OCI-LY3 (cell line): ENCODE data around the gene EFCAB11.

Source experiments
- H2AFZ ChIP-seq: fragments of 200-600, 300-600 bp; shearing (Covaris generic); 2 replicates; pipeline ENCODE4 v1.6.0; 2014; ENCODE audit warnings: antibody characterized with exemption, low read depth, low read length
- H3K27ac ChIP-seq: fragments of 200-600, 300-600 bp; sonication (generic); 2 replicates; pipeline ENCODE4 v1.5.1; 2014; ENCODE audit warnings: mild to moderate bottlenecking, low read length, moderate library complexity, mixed read lengths
- H3K27me3 ChIP-seq: fragments of 200-600, 300-600 bp; sonication (generic); 2 replicates; pipeline ENCODE4 v1.6.1; 2014; ENCODE audit warnings: low read depth, low read length, mixed read lengths
- H3K36me3 ChIP-seq: fragments of 200-600, 300-600 bp; sonication (generic); replicated peaks from 2 replicates; pipeline ENCODE3; 2014; ENCODE audit warnings: low read depth, low read length, mixed read lengths
- H3K4me1 ChIP-seq: fragments of 300-600, 200-600 bp; sonication (generic); 2 replicates; pipeline ENCODE4 v1.6.1; 2014; ENCODE audit warnings: low read length, mixed read lengths
- H3K4me2 ChIP-seq: fragments of 200-600, 300-600 bp; sonication (generic); 2 replicates; pipeline ENCODE4 v1.6.1; 2014; ENCODE audit warnings: low read length, mixed read lengths
- H3K4me3 ChIP-seq: fragments of 300-600, 200-600 bp; sonication (generic); 2 replicates; pipeline ENCODE4 v1.5.1; 2014; ENCODE audit warnings: antibody characterized with exemption, mild to moderate bottlenecking, low read length, moderate library complexity
- H3K79me2 ChIP-seq: fragments of 300-600, 200-600 bp; shearing (Covaris generic); 2 replicates; pipeline ENCODE4 v1.6.1; 2014; ENCODE audit warnings: mild to moderate bottlenecking, low read length, mixed read lengths
- H3K9ac ChIP-seq: fragments of 300-600, 200-600 bp; shearing (Covaris generic); 2 replicates; pipeline ENCODE4 v1.6.0; 2014; ENCODE audit warnings: mild to moderate bottlenecking, low read length, moderate library complexity
- H3K9me3 ChIP-seq: fragments of 200-600, 300-600 bp; shearing (Covaris generic); 2 replicates; pipeline ENCODE4 v1.6.1; 2014; ENCODE audit warnings: low read length, mixed read lengths; ENCODE audit not compliant: insufficient read depth
- H4K20me1 ChIP-seq: fragments of 200-600, 300-600 bp; sonication (generic); 2 replicates; pipeline ENCODE4 v1.6.1; 2016; ENCODE audit warnings: low read length, mixed read lengths; ENCODE audit not compliant: insufficient read depth
- CTCF ChIP-seq: fragments of 200-600, 300-600 bp; sonication (generic); IDR thresholded peaks from 2 replicates; pipeline ENCODE4 v1.5.1; 2014; ENCODE audit warnings: antibody characterized with exemption, low read length, low read depth
- EZH2phosphoT487 ChIP-seq: fragments of 200-600 bp; shearing (Covaris generic); IDR thresholded peaks from 2 replicates; pipeline ENCODE4 v1.6.1; 2018; ENCODE audit warnings: antibody characterized with exemption, mixed run types, low read depth

The EFCAB11 gene

GRCh38 chr14:89866458-89866857 is 88.1 kb downstream of the EFCAB11 start:
- H3K36me3 ChIP-seq, result no peaks in the 10 kb centered on the region
- no peak overlapping the region for H3K27ac ChIP-seq
- H3K4me3 ChIP-seq, result no peak overlapping the region
- H3K4me1 ChIP-seq, result no peaks in the 10 kb centered on the region
- no peak overlapping the region for H3K9ac ChIP-seq
- H3K9me3 ChIP-seq, result no peaks in the 10 kb centered on the region
- H3K27me3 ChIP-seq, result no peaks in the 10 kb centered on the region
- TF ChIP-seq CTCF, result no peak
- no peak for TF ChIP-seq EZH2phosphoT487
- no peak overlapping the region for H3K4me2 ChIP-seq
- no peaks in the 10 kb centered on the region for H4K20me1 ChIP-seq
- no peak overlapping the region for H2AFZ ChIP-seq
- no peaks in the 10 kb centered on the region for H3K79me2 ChIP-seq

- H3K79me2 ChIP-seq, result no peaks in the 10 kb centered on the region
- no peak overlapping the region for H3K4me3 ChIP-seq
- H4K20me1 ChIP-seq, result no peaks in the 10 kb centered on the region
- no peaks in the 10 kb centered on the region for H3K9me3 ChIP-seq
- TF ChIP-seq CTCF (no peak), EZH2phosphoT487 (no peak)
- no peak overlapping the region for H3K4me2 ChIP-seq
- H3K9ac ChIP-seq, result no peak overlapping the region
- H2AFZ ChIP-seq, result no peak overlapping the region
- no peaks in the 10 kb centered on the region for H3K27me3 ChIP-seq
- no peak overlapping the region for H3K27ac ChIP-seq
- H3K36me3 ChIP-seq, result no peaks in the 10 kb centered on the region
- H3K4me1 ChIP-seq, result no peaks in the 10 kb centered on the region
Observed at GRCh38 chr14:89865153-89865552, 89.4 kb downstream of the EFCAB11 start.

DNA sequence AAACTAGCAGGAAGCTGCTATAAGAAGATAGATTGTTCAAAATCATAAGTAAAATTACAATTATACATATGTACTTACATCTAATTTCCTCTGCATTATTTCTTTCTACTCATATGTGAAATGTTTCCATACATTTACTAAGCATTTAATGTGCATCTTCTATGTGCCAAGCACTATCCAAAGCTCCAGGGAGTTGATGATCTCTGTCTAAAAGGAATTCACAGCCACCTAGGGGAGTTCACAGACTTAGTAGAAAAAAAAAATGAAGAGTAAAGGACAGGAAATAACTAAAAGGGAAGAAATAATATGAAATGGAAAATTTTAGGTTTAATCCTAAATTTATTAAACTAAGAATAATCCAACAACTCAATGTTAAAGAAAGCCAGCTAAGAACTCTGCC is 91.7 kb downstream of the EFCAB11 start:
- Histone ChIP-seq H3K9me3 (no peaks in the 10 kb centered on the region), H3K27ac (no peak overlapping the region), H3K4me3 (no peak overlapping the region), H3K27me3 (no peaks in the 10 kb centered on the region), H2AFZ (no peak overlapping the region), H3K9ac (no peak overlapping the region), H4K20me1 (no peaks in the 10 kb centered on the region), H3K4me2 (no peak overlapping the region), H3K36me3 (no peaks in the 10 kb centered on the region), H3K4me1 (no peaks in the 10 kb centered on the region), H3K79me2 (no peaks in the 10 kb centered on the region)
- TF ChIP-seq CTCF (no peak), EZH2phosphoT487 (no peak)

- no peak for TF ChIP-seq EZH2phosphoT487
- no peak for TF ChIP-seq CTCF
- no peaks in the 10 kb centered on the region for H3K36me3 ChIP-seq
- no peak overlapping the region for H3K4me3 ChIP-seq
- H3K9ac ChIP-seq, result no peak overlapping the region
- no peaks in the 10 kb centered on the region for H3K79me2 ChIP-seq
- no peak overlapping the region for H2AFZ ChIP-seq
- no peaks in the 10 kb centered on the region for H3K27me3 ChIP-seq
- H3K4me2 ChIP-seq, result no peak overlapping the region
- H3K9me3 ChIP-seq, result no peaks in the 10 kb centered on the region
- no peak overlapping the region for H3K27ac ChIP-seq
- H3K4me1 ChIP-seq, result no peaks in the 10 kb centered on the region
- H4K20me1 ChIP-seq, result no peaks in the 10 kb centered on the region
Observed at GRCh38 chr14:89861630-89862029, 92.9 kb downstream of the EFCAB11 start.
